Thyroid gland (tissue), 4 donors: ENCODE measurements around the gene PAX6. TPM values are rescaled to one million over a fixed set of nuclear protein-coding genes. Genes with fewer than 3 reads are reported as not detected.

Source experiments
- DNase-seq, 2 donors: peaks; one replicate each; pipeline ENCODE4 v3.0.0-alpha.2; 2019
- H3K27ac ChIP-seq, 3 donors: fragments of 200-600 bp; sonication (generic); 1 replicate in 2 of 3; 2 replicates in 1 of 3; pipeline ENCODE4 v1.5.1; 2016 to 2019; ENCODE audit warnings: mild to moderate bottlenecking in 1 of 3, moderate library complexity in 1 of 3
- H3K27me3 ChIP-seq: fragments of 200-600 bp; sonication (generic); one replicate; pipeline ENCODE4 v1.5.1; 2019
- H3K36me3 ChIP-seq, 2 donors: fragments of 200-600 bp; sonication (generic); one replicate each; pipeline ENCODE4 v1.5.1; 2016 to 2019
- H3K4me1 ChIP-seq, 2 donors: fragments of 200-600 bp; sonication (generic); one replicate each; pipeline ENCODE4 v1.5.1; 2017 to 2019
- H3K4me3 ChIP-seq, 3 donors: fragments of 200-600 bp; sonication (generic); replicated peaks in 1 of 3; 1 replicate in 2 of 3; 2 replicates in 1 of 3; pipeline ENCODE4 v1.5.1; 2016; ENCODE audit warnings: mild to moderate bottlenecking in 1 of 3
- H3K9me3 ChIP-seq: fragments of 200-600 bp; sonication (generic); one replicate; pipeline ENCODE4 v1.5.1; 2017
- POLR2A ChIP-seq, 2 donors: fragments of 450-650 bp; IDR thresholded peaks; one replicate each; pipeline ENCODE4 v1.6.1; 2017; ENCODE audit warnings: antibody characterized with exemption in 2 of 2, mild to moderate bottlenecking in 2 of 2, moderate library complexity in 1 of 2
- WGBS, 2 donors: methylation state at CpG; one replicate each; pipeline ENCODE4 v1.1.5; 2017; 5-methylcytosine and 5-hydroxymethylcytosine counted together
- intact Hi-C: fragments of 100-400 bp; cut with DNase I; formaldehyde crosslinking; loops from one replicate; pipeline ENCODE4 v1.15.1; 2023
- total RNA-seq, 4 donors: library from RNA; depleted of rRNA; stranded (reverse); fragments of >200 nt; gene quantifications; one replicate each; pipeline ENCODE4 v1.2.3, GENCODE V29; 2016
- TF ChIP-seq, protein P1 (sequence below), 6 experiments: fragments of 200-600 bp in 3 of 6; fragments of 450-650 bp in 3 of 6; sonication (generic) in 3 of 6; IDR thresholded peaks; one replicate each; pipeline ENCODE4 v1.5.1; 2016 to 2019; ENCODE audit warnings: antibody characterized with exemption in 6 of 6, mild to moderate bottlenecking in 2 of 6, inconsistent platforms in 1 of 6, moderate library complexity in 1 of 6

PAX6 gene
- total RNA-seq, 4 donors from 2014 or later = not detected

DNA sequence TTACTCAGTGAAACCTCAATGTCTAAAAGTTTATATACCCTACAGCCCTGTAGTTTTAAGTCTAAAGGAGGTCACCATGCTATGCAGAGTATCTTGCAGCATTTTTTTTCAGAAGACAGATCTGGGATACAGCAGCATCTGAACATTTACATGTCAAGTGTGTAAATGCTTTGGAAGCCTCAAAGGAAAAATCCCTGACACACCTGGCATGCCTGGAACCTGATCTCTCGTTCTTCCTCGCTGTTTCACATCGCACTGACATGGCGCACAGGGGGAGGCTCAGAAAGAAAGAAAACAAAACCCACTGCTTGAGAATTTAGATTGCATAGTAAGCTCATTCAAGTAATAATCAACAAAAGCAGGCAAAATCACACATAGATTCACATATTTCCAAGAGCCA lies 31.0 kb downstream of the PAX6 start:
- TF ChIP-seq, protein P1, sequence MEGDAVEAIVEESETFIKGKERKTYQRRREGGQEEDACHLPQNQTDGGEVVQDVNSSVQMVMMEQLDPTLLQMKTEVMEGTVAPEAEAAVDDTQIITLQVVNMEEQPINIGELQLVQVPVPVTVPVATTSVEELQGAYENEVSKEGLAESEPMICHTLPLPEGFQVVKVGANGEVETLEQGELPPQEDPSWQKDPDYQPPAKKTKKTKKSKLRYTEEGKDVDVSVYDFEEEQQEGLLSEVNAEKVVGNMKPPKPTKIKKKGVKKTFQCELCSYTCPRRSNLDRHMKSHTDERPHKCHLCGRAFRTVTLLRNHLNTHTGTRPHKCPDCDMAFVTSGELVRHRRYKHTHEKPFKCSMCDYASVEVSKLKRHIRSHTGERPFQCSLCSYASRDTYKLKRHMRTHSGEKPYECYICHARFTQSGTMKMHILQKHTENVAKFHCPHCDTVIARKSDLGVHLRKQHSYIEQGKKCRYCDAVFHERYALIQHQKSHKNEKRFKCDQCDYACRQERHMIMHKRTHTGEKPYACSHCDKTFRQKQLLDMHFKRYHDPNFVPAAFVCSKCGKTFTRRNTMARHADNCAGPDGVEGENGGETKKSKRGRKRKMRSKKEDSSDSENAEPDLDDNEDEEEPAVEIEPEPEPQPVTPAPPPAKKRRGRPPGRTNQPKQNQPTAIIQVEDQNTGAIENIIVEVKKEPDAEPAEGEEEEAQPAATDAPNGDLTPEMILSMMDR (IDR thresholded peaks at IDR 0.05) = no peak
- no peak for TF ChIP-seq POLR2A (IDR thresholded peaks at IDR 0.05)
- no peak for DNase-seq
- no peaks in the 10 kb centered on the region for H3K9me3 ChIP-seq
- no peaks in the 10 kb centered on the region for H3K36me3 ChIP-seq
- H3K27me3 ChIP-seq = no peaks in the 10 kb centered on the region
- 92 to 97% methylated on average over 4 of the region's 4 CpGs for WGBS, 2 donors
- no peaks in the 10 kb centered on the region for H3K4me1 ChIP-seq
- H3K27ac ChIP-seq = no peak overlapping the region
- H3K4me3 ChIP-seq = no peak overlapping the region
- intact Hi-C loops = no loop called here

DNA sequence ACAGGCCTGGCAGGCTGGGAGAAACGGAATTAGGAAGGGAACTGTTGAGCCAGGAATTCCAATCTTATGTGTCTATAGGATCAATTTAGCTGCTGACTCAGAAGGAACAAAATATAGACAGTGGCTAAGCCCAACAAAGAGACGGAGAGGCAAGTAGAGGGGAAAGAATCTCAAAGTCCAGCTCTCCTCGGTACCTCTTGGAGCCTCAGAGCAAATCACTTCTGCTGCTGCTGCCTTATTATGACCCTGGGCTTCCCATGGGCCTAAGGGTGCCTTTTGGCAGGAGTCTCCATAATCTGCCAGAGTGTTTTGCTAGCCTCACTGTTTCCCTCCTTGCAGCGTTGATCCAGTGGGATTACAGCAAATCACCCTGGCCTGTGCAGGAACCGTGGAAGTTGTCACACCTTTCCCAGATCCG lies 31.7 kb downstream of the PAX6 start:
- no peak for DNase-seq
- intact Hi-C loops = no loop called here
- no peaks in the 10 kb centered on the region for H3K36me3 ChIP-seq
- no peak overlapping the region for H3K27ac ChIP-seq
- TF ChIP-seq, protein P1 (IDR thresholded peaks at IDR 0.05) = no peak
- no peak for TF ChIP-seq POLR2A (IDR thresholded peaks at IDR 0.05)
- WGBS, 2 donors = 71 to 82% methylated on average over 6 of the region's 6 CpGs
- no peak overlapping the region for H3K4me3 ChIP-seq
- no peaks in the 10 kb centered on the region for H3K4me1 ChIP-seq
- no peaks in the 10 kb centered on the region for H3K27me3 ChIP-seq
- no peaks in the 10 kb centered on the region for H3K9me3 ChIP-seq

DNA sequence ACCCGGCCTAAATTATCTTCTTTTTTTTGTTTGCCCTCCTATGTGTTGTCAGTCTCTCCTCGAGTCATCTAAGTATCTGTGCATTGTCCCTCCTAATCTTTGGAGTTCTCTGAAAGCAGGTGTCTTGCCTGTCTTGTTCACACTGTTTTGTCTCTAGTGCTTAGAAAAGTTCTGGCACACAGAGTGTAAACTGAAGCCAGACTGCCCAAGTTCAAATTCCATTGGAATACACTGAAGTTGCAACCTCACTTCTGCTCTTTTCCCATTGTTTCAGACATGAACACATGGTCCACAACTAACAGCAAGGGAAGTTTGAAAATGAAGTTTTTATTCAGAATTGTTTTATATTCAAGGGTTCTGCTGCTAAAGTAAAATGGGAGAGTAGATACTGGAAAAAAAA lies 38.7 kb downstream of the PAX6 start:
- H3K4me1 ChIP-seq = no peaks in the 10 kb centered on the region
- intact Hi-C loops = no loop called here
- WGBS, 2 donors = 93 to 95% methylated on average over 2 of the region's 2 CpGs
- H3K4me3 ChIP-seq = no peak overlapping the region
- H3K36me3 ChIP-seq = no peaks in the 10 kb centered on the region
- no peak for DNase-seq
- no peaks in the 10 kb centered on the region for H3K9me3 ChIP-seq
- H3K27me3 ChIP-seq = no peaks in the 10 kb centered on the region
- TF ChIP-seq POLR2A (IDR thresholded peaks at IDR 0.05) = no peak
- TF ChIP-seq, protein P1 (IDR thresholded peaks at IDR 0.05) = no peak
- no peak overlapping the region for H3K27ac ChIP-seq

DNA sequence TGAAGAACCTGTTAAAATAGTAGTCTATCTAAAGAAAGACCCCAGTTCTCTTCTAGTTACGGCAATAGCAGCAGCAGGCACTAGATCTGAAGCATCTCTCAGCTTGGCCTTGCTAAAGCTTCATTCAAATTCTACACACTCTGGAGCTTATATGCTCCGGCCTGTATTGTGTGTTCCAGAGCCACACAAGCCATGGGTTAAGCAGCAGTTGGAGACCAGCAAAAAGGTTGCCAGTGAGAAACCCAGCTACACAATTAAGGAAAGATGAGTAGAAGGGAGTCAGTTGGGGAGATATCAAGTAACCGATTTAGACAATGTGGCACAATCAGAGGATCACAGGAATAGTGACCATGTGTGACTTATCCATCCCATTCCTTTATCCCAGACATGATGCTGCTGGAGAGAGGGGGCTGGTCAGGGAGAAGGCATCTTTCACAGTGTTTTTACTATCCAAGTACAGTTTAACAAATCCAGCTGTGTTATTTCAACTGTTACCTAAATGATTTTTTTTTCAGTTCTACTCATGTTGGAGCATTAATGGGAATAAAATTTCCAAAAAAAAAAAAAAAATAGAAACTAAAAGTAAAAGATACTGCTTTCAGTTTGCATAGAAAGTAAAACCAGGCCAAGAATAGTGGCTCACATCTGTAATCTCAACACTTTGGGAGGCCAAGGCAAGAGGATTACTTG lies 41.0 kb downstream of the PAX6 start:
- no peak for DNase-seq
- no peaks in the 10 kb centered on the region for H3K36me3 ChIP-seq
- intact Hi-C loops = no loop called here
- H3K9me3 ChIP-seq = no peaks in the 10 kb centered on the region
- no peaks in the 10 kb centered on the region for H3K4me1 ChIP-seq
- TF ChIP-seq, protein P1 (IDR thresholded peaks at IDR 0.05) = no peak
- TF ChIP-seq POLR2A (IDR thresholded peaks at IDR 0.05) = no peak
- no peak overlapping the region for H3K27ac ChIP-seq
- 97 to 98% methylated on average over 3 of the region's 3 CpGs for WGBS, 2 donors
- no peaks in the 10 kb centered on the region for H3K27me3 ChIP-seq
- no peak overlapping the region for H3K4me3 ChIP-seq

DNA sequence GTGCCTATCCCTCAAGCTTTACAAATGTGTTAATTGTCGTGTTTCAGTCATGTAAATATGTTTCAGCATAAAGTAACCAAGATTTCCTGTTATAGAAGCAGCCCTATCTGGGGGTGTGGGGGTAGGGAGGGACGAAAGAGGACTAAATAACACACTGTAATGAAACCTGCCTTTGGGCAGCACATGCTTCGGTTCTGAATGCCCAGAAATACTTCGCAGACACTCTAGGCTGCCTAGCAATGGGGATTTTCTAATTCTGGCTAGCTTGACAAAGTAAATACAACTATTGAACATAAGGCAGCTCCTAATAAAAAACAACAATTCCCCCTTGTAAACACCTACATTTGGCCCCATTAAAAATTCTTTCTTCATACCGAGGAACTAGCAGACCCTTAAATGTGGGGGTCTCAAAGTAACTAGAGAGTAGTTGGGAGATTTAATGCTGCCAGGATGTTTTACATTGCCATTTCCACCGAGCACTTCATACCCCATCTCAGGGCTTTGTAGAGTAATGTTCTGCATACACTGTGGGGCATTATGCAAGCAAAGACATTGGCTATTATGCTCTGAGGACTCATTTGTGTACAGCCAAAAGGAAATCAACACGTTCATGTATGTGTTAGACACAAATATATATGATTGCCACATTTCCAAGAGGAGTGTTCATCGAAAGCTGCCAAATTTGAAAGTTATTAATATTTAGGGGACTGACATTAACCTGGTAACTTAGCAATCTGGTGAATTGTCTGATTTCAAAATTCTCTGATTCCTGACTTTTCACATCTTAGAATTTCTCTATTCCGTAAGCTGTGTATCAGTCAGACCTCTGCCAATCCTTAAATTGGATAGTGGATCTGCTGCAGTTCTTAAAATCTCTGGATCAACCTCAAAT lies 42.1 kb downstream of the PAX6 start:
- Histone ChIP-seq H3K27me3 (no peaks in the 10 kb centered on the region), H3K27ac (no peak overlapping the region), H3K36me3 (no peaks in the 10 kb centered on the region), H3K4me3 (no peak overlapping the region), H3K4me1 (no peaks in the 10 kb centered on the region), H3K9me3 (no peaks in the 10 kb centered on the region)
- DNase-seq = no peak
- 84 to 95% methylated on average over 9 of the region's 9 CpGs for WGBS, 2 donors
- TF ChIP-seq POLR2A (IDR thresholded peaks at IDR 0.05) = no peak
- TF ChIP-seq, protein P1 (IDR thresholded peaks at IDR 0.05) = no peak
- intact Hi-C loops = no loop called here
